ENCODE measurements around the gene ST8SIA6. TPM values are rescaled to one million over a fixed set of nuclear protein-coding genes. Genes with fewer than 3 reads are reported as not detected.

ST8SIA6 gene
- polyA plus RNA-seq, 3 donors from 2014 or later = 2.1 to 19.0 (median 16.4) TPM

DNA sequence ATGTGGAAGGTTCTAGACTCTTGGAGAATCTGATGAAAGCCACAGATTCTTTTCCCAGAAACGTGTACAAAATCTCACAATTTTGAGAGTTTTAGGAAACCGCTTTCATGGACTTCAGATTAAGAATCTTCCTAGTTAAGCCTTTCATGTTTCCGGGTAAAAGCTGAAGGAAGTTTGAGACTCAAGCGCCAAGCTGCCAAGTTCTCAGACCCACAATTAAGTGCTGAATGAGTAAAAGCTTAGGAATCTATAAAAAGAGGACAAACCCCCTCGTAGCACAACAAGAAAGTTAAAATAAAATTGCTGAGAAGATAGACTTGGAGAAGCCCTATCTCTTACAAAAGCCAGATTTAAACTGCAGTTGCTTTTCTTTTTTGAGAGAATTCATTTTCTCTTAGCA lies 99.6 kb downstream of the ST8SIA6 start:
- no peak overlapping the region for H3K27ac Mint-ChIP-seq
- H3K4me3 Mint-ChIP-seq = no peak overlapping the region
- no peaks in the 10 kb centered on the region for H3K9me3 Mint-ChIP-seq
- peaks cover 0 to 1% (median 0%) of the 10 kb centered on the region in 3 donors for H3K27me3 Mint-ChIP-seq (ENCODE audit: low read depth in 3 of 3)
- no peaks in the 10 kb centered on the region for H3K4me1 Mint-ChIP-seq
- H3K36me3 Mint-ChIP-seq = peaks cover 9 to 35% (median 24%) of the 10 kb centered on the region in 3 donors
- DNase-seq = no peak

DNA sequence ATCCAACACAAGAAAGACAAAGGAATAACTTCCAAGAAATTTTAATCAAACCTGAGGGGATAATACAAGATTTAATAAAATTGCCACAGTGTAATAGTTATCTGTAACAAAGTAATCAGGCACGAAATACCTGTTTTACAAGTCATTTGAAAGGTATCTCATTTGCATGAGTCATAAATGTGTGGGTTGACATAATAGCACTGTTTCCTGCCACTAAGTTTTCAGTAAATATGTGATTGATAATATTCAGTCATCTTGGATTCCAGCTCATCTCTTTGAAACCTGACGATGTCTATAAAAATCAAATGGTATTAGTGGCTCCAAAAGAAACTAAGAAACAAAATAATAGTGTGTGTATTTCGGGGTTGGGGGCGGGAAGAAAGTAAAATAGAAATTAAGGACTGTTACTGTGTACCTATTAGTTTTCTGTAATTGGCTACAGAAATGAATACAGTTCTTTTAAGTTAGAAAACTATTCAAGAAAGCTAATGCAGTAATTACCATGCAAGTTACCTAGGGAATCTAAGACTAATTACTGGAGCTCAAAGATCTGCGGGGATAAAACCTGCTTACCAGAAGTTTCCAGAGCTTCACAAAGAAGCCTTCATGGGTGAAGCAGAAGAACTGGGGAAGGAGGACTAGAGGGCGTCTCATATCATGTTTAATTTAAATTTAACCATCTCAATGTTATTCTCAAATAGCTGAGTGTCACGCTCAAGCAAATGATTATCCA lies 100.7 kb downstream of the ST8SIA6 start:
- Mint-ChIP-seq H3K9me3 (no peaks in the 10 kb centered on the region), H3K4me3 (no peak overlapping the region), H3K27me3 (ENCODE audit: low read depth in 3 of 3) (peaks cover 0 to 1% (median 0%) of the 10 kb centered on the region in 3 donors), H3K4me1 (no peaks in the 10 kb centered on the region), H3K27ac (no peak overlapping the region), H3K36me3 (peaks cover 9 to 39% (median 25%) of the 10 kb centered on the region in 3 donors)
- no peak for DNase-seq

GRCh38 chr10:17352583-17352982 lies 101.8 kb downstream of the ST8SIA6 start:
- no peak overlapping the region for H3K27ac Mint-ChIP-seq

GRCh38 chr10:17351506-17351905 lies 102.9 kb downstream of the ST8SIA6 start:
- no peak for DNase-seq

More at GRCh38 chr10:17352583-17352982, 101.8 kb downstream of the ST8SIA6 start:
- no peak for DNase-seq
- H3K36me3 Mint-ChIP-seq = peaks cover 1 to 29% (median 17%) of the 10 kb centered on the region in 3 donors
- no peak overlapping the region for H3K4me3 Mint-ChIP-seq
- H3K9me3 Mint-ChIP-seq = no peaks in the 10 kb centered on the region
- no peaks in the 10 kb centered on the region for H3K27me3 Mint-ChIP-seq (ENCODE audit: low read depth in 3 of 3)
- no peaks in the 10 kb centered on the region for H3K4me1 Mint-ChIP-seq

GRCh38 chr10:17349717-17350116 lies 104.7 kb downstream of the ST8SIA6 start:
- peaks cover 0 to 1% (median 0%) of the 10 kb centered on the region in 3 donors for H3K27me3 Mint-ChIP-seq (ENCODE audit: low read depth in 3 of 3)
- peak overlapping the region in 1 of 6 donors; percentile 24 for H3K27ac Mint-ChIP-seq
- no peaks in the 10 kb centered on the region for H3K4me1 Mint-ChIP-seq
- H3K36me3 Mint-ChIP-seq = peaks cover 7 to 40% (median 25%) of the 10 kb centered on the region in 3 donors
- peaks cover 0 to 3% (median 0%) of the 10 kb centered on the region in 6 donors for H3K9me3 Mint-ChIP-seq
- no peak overlapping the region for H3K4me3 Mint-ChIP-seq
- DNase-seq = no peak

More at GRCh38 chr10:17351506-17351905, 102.9 kb downstream of the ST8SIA6 start:
- H3K4me1 Mint-ChIP-seq = no peaks in the 10 kb centered on the region
- peaks cover 7 to 37% (median 20%) of the 10 kb centered on the region in 3 donors for H3K36me3 Mint-ChIP-seq
- H3K4me3 Mint-ChIP-seq = no peak overlapping the region
- H3K27me3 Mint-ChIP-seq (ENCODE audit: low read depth in 3 of 3) = no peaks in the 10 kb centered on the region
- no peak overlapping the region for H3K27ac Mint-ChIP-seq
- H3K9me3 Mint-ChIP-seq = no peaks in the 10 kb centered on the region

GRCh38 chr10:17348501-17349349 lies 105.7 kb downstream of the ST8SIA6 start:
- H3K4me3 Mint-ChIP-seq = no peak overlapping the region
- no peaks in the 10 kb centered on the region for H3K4me1 Mint-ChIP-seq
- no peak overlapping the region for H3K27ac Mint-ChIP-seq
- H3K36me3 Mint-ChIP-seq = peaks cover 7 to 37% (median 28%) of the 10 kb centered on the region in 3 donors
- DNase-seq = no peak
- H3K27me3 Mint-ChIP-seq (ENCODE audit: low read depth in 3 of 3) = peaks cover 0 to 1% (median 0%) of the 10 kb centered on the region in 3 donors
- peaks cover 0 to 3% (median 0%) of the 10 kb centered on the region in 6 donors for H3K9me3 Mint-ChIP-seq

DNA sequence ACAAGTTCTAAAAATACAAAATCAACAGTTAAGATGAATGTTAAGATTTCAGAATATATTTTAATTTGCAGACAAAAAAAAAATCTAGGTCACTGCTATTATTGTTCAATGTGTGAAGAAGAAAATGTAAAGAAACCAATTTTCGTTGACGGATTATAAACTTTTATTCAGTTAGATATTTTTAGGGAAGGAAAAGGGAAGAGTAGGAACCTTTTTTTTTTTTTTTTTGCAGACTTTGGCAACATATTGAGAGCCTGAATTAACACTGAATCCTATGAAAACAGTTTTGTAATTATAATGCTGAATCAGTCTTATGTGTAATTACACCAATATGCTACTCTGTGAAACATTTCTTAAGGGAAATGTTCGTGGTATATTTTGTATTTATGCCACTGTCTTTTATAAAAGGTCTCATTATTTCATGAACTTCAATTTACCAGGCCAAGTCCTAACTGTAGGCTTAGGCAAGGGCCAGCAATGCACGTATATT lies 106.3 kb downstream of the ST8SIA6 start:
- no peak overlapping the region for H3K27ac Mint-ChIP-seq
- peaks cover 0 to 2% (median 1%) of the 10 kb centered on the region in 3 donors for H3K27me3 Mint-ChIP-seq (ENCODE audit: low read depth in 3 of 3)
- no peak for DNase-seq
- no peaks in the 10 kb centered on the region for H3K4me1 Mint-ChIP-seq
- H3K9me3 Mint-ChIP-seq = peaks cover 0 to 3% (median 0%) of the 10 kb centered on the region in 6 donors
- no peak overlapping the region for H3K4me3 Mint-ChIP-seq
- peaks cover 12 to 40% (median 28%) of the 10 kb centered on the region in 3 donors for H3K36me3 Mint-ChIP-seq

DNA sequence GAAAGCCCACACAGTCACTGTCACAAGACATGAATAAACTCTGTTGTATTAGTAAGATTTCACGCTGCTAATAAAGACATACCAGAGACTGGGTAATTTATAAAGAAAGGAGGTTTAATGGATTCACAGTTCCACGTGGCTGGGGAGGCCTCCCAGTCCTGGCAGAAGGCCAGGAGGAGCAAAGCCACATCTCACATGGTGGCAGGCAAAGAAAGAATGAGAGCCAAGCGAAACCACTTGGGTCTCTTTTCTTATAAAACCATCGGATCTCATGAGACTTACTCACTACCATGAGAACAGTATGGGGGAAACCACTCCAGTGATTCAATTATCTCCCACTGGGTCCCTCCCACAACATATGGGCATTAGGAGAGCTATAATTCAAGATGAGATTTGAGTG lies 110.2 kb downstream of the ST8SIA6 start:
- H3K27ac Mint-ChIP-seq = no peak overlapping the region
- no peak overlapping the region for H3K4me3 Mint-ChIP-seq

DNA sequence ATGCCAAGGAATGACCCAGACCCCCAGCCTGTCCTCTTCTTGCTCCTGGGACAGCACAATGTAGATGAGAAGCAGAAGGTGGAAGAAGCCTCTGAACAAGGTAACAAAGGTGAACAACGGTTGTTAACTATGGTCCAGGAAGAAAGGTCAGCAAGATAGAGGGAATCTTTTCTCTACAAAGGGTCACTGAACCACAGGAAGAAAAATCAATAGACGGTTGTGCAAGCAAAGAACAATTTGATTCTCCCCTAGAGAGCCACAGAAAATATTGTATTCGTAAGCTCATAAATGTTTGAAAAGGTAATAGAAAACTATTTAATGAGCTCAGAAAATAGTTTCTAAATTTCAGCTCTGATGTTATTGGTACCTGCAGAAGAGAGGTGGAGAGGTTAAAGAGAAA lies 111.3 kb downstream of the ST8SIA6 start:
- no peak overlapping the region for H3K27ac Mint-ChIP-seq
- DNase-seq = no peak
- peaks cover 1 to 4% (median 2%) of the 10 kb centered on the region in 3 donors for H3K27me3 Mint-ChIP-seq (ENCODE audit: low read depth in 3 of 3)
- H3K4me3 Mint-ChIP-seq = no peak overlapping the region
- H3K4me1 Mint-ChIP-seq = no peaks in the 10 kb centered on the region
- H3K9me3 Mint-ChIP-seq = peaks cover 5 to 18% (median 16%) of the 10 kb centered on the region in 6 donors
- H3K36me3 Mint-ChIP-seq = peaks cover 52 to 57% (median 52%) of the 10 kb centered on the region in 3 donors

More for the DNA sequence above, 110.2 kb downstream of the ST8SIA6 start:
- Mint-ChIP-seq H3K36me3 (peaks cover 43 to 49% (median 45%) of the 10 kb centered on the region in 3 donors), H3K27me3 (ENCODE audit: low read depth in 3 of 3) (peaks cover 1 to 4% (median 2%) of the 10 kb centered on the region in 3 donors), H3K9me3 (peaks cover 5 to 18% (median 16%) of the 10 kb centered on the region in 6 donors), H3K4me1 (no peaks in the 10 kb centered on the region)
- no peak for DNase-seq

GRCh38 chr10:17340144-17340829 lies 114.1 kb downstream of the ST8SIA6 start:
- H3K9me3 Mint-ChIP-seq = peaks cover 3 to 18% (median 16%) of the 10 kb centered on the region in 6 donors
- H3K27me3 Mint-ChIP-seq (ENCODE audit: low read depth in 3 of 3) = peaks cover 2 to 3% (median 3%) of the 10 kb centered on the region in 3 donors
- no peak overlapping the region for H3K27ac Mint-ChIP-seq
- H3K4me1 Mint-ChIP-seq = no peaks in the 10 kb centered on the region
- no peak overlapping the region for H3K4me3 Mint-ChIP-seq
- no peak for DNase-seq
- H3K36me3 Mint-ChIP-seq = peaks cover 53 to 58% (median 55%) of the 10 kb centered on the region in 3 donors

- H3K4me1 Mint-ChIP-seq = no peaks in the 10 kb centered on the region
- peaks cover 27 to 31% (median 28%) of the 10 kb centered on the region in 3 donors for H3K36me3 Mint-ChIP-seq
- no peak overlapping the region for H3K4me3 Mint-ChIP-seq
- H3K27ac Mint-ChIP-seq = no peak overlapping the region
- DNase-seq = no peak
- H3K27me3 Mint-ChIP-seq (ENCODE audit: low read depth in 3 of 3) = peaks cover 0 to 8% (median 2%) of the 10 kb centered on the region in 3 donors
- H3K9me3 Mint-ChIP-seq = peaks cover 0 to 6% (median 4%) of the 10 kb centered on the region in 6 donors
Measured at GRCh38 chr10:17335065-17335464, 119.3 kb downstream of the ST8SIA6 start.

- no peak for DNase-seq
- Mint-ChIP-seq H3K4me3 (no peak overlapping the region), H3K4me1 (no peaks in the 10 kb centered on the region), H3K27ac (no peak overlapping the region), H3K27me3 (ENCODE audit: low read depth in 3 of 3) (peaks cover 0 to 8% (median 0%) of the 10 kb centered on the region in 3 donors), H3K36me3 (peaks cover 0 to 7% (median 6%) of the 10 kb centered on the region in 3 donors), H3K9me3 (no peaks in the 10 kb centered on the region)
Measured at GRCh38 chr10:17330501-17330900, 123.9 kb downstream of the ST8SIA6 start.

DNA sequence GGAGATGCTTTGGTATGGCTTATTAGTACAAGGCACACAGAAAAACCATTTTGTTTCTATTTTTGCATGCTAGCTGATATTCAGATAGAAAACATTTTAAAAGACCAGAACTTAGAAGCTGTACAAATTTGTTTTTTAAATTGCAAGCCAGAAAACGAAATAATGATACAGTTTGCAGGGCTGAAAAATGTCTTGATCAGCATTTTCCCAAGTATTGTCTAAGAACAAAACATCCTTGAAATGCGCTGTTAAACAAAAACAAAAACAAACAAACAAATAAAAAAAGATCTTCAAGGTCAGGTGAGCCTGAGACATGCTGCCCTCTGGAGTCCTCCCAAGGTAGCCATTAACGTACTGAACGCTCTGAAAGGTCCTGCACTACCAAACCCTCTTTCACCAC lies 128.0 kb downstream of the ST8SIA6 start:
- DNase-seq = no peak
- Mint-ChIP-seq H3K4me1 (no peaks in the 10 kb centered on the region), H3K9me3 (no peaks in the 10 kb centered on the region), H3K27me3 (ENCODE audit: low read depth in 3 of 3) (no peaks in the 10 kb centered on the region), H3K27ac (no peak overlapping the region), H3K4me3 (no peak overlapping the region), H3K36me3 (peaks cover 0 to 11% (median 6%) of the 10 kb centered on the region in 3 donors)

Data from immature natural killer cell (primary cell).